Osteoblast (primary cell): ENCODE measurements around the gene TGFB1I1. TPM values are rescaled to one million over a fixed set of nuclear protein-coding genes. Genes with fewer than 3 reads are reported as not detected.

ENCODE experiments used
- DNase-seq: peaks from one replicate; pipeline ENCODE4 v3.0.0; 2011; ENCODE audit warnings: low spot score, mixed read lengths; ENCODE audit not compliant: insufficient read length; ENCODE audit errors: missing footprints
- H2AFZ ChIP-seq: 2 replicates; pipeline ENCODE4 v1.6.0; 2011; ENCODE audit warnings: mild to moderate bottlenecking, low read length
- H3K27ac ChIP-seq: 2 replicates; pipeline ENCODE4 v1.5.1; 2011; ENCODE audit warnings: mild to moderate bottlenecking, low read depth, low read length, moderate library complexity
- H3K27me3 ChIP-seq: 2 replicates; pipeline ENCODE4 v1.6.0; 2012; ENCODE audit warnings: mild to moderate bottlenecking, control low read depth, inconsistent platforms, low read length, moderate library complexity; ENCODE audit not compliant: insufficient read depth
- H3K36me3 ChIP-seq: 2 replicates; pipeline ENCODE4 v1.5.1; 2011; ENCODE audit warnings: mild to moderate bottlenecking, low read length, control low read depth, moderate library complexity; ENCODE audit not compliant: insufficient read depth
- H3K4me1 ChIP-seq: 2 replicates; pipeline ENCODE4 v1.5.1; 2011; ENCODE audit warnings: mild to moderate bottlenecking, low read length, control low read depth, moderate library complexity; ENCODE audit not compliant: insufficient read depth
- H3K4me2 ChIP-seq: 2 replicates; pipeline ENCODE4 v1.6.0; 2011; ENCODE audit warnings: mild to moderate bottlenecking, low read length; ENCODE audit not compliant: insufficient read depth
- H3K4me3 ChIP-seq: fragments of 200-600 bp; sonication (generic); 3 replicates; pipeline ENCODE4 v1.5.1; 2012; ENCODE audit warnings: mild to moderate bottlenecking, low read length, inconsistent platforms; ENCODE audit not compliant: insufficient read depth
- H3K79me2 ChIP-seq: 2 replicates; pipeline ENCODE4 v1.6.0; 2012; ENCODE audit warnings: mild to moderate bottlenecking, low read length, control low read depth, inconsistent platforms; ENCODE audit not compliant: insufficient read depth
- H3K9me3 ChIP-seq: 2 replicates; pipeline ENCODE4 v1.5.1; 2011; ENCODE audit warnings: low read depth, low read length, control low read depth
- H4K20me1 ChIP-seq: 2 replicates; pipeline ENCODE4 v1.6.0; 2012; ENCODE audit warnings: mild to moderate bottlenecking, low read length, control low read depth; ENCODE audit not compliant: insufficient read depth
- CTCF ChIP-seq: IDR thresholded peaks from 2 replicates; pipeline ENCODE4 v1.5.1; 2011; ENCODE audit warnings: mild to moderate bottlenecking, low read depth, low read length, moderate library complexity; ENCODE audit errors: extremely low read depth
- total RNA-seq: library from RNA; depleted of rRNA; stranded (reverse); fragments of >200 nt; gene quantifications from 2 replicates; pipeline ENCODE4 v1.2.3, GENCODE V29; 2012

The TGFB1I1 gene
- total RNA-seq, 1 donor = 60.1 TPM

GRCh38 chr16:31459687-31460581, 12.0 kb upstream of the TGFB1I1 start:
- Histone ChIP-seq H3K9me3 (no peaks in the 10 kb centered on the region), H3K27me3 (no peaks in the 10 kb centered on the region), H4K20me1 (peaks cover 29% of the 10 kb centered on the region), H3K4me3 (peak overlapping the region; percentile 76), H3K36me3 (peaks cover 15% of the 10 kb centered on the region), H3K4me2 (peak overlapping the region; percentile 93), H3K4me1 (peaks cover 33% of the 10 kb centered on the region), H3K79me2 (peaks cover 44% of the 10 kb centered on the region), H3K27ac (peak overlapping the region; percentile 99), H2AFZ (peak overlapping the region; percentile 93)
- no peak for TF ChIP-seq CTCF
- peak; percentile 99 for DNase-seq

- no peaks in the 10 kb centered on the region for H3K9me3 ChIP-seq
- H3K27ac ChIP-seq = peak overlapping the region; percentile 66
- H3K27me3 ChIP-seq = no peaks in the 10 kb centered on the region
- H2AFZ ChIP-seq = no peak overlapping the region
- H3K4me1 ChIP-seq = peaks cover 29% of the 10 kb centered on the region
- peak overlapping the region; percentile 76 for H3K4me3 ChIP-seq
- TF ChIP-seq CTCF = peak; percentile 80
- H3K4me2 ChIP-seq = peak overlapping the region; percentile 83
- peaks cover 37% of the 10 kb centered on the region for H3K79me2 ChIP-seq
- H3K36me3 ChIP-seq = peaks cover 12% of the 10 kb centered on the region
- H4K20me1 ChIP-seq = peaks cover 23% of the 10 kb centered on the region
- DNase-seq = peak; percentile 91
These were observed 11.4 kb upstream of the TGFB1I1 start for GRCh38 chr16:31460582-31461002.

- Histone ChIP-seq H3K27ac (peak overlapping the region; percentile 66), H2AFZ (no peak overlapping the region), H3K9me3 (no peaks in the 10 kb centered on the region), H3K36me3 (peaks cover 12% of the 10 kb centered on the region), H3K4me2 (peak overlapping the region; percentile 83), H3K4me1 (peaks cover 26% of the 10 kb centered on the region), H4K20me1 (peaks cover 21% of the 10 kb centered on the region), H3K79me2 (peaks cover 31% of the 10 kb centered on the region), H3K27me3 (no peaks in the 10 kb centered on the region), H3K4me3 (no peak overlapping the region)
- DNase-seq = no peak
- TF ChIP-seq CTCF = no peak
These were observed 10.6 kb upstream of the TGFB1I1 start for GRCh38 chr16:31461201-31461920.
